Mesothelial cell of epicardium (in vitro differentiated cells): ENCODE results near the gene DNAH17. TPM values are rescaled to one million over a fixed set of nuclear protein-coding genes. Genes with fewer than 3 reads are reported as not detected.

Experiments
- DNase-seq, 2 experiments: peaks; one replicate each; pipeline ENCODE4 v3.0.0; 2021; ENCODE audit warnings: low spot score in 2 of 2; ENCODE audit not compliant: unreplicated experiment in 2 of 2
- H3K27ac Mint-ChIP-seq: 2 replicates; pipeline ENCODE4 v1.8.0; 2021; ENCODE audit warnings: mixed read lengths
- H3K27me3 Mint-ChIP-seq: 2 replicates; pipeline ENCODE4 v1.8.0; 2021; ENCODE audit warnings: low read depth, mixed read lengths
- H3K36me3 Mint-ChIP-seq: 2 replicates; pipeline ENCODE4 v1.8.0; 2021; ENCODE audit warnings: mixed read lengths
- H3K4me1 Mint-ChIP-seq: 2 replicates; pipeline ENCODE4 v1.8.0; 2021; ENCODE audit warnings: mixed read lengths
- H3K4me3 Mint-ChIP-seq: 2 replicates; pipeline ENCODE4 v1.8.0; 2021; ENCODE audit warnings: mild to moderate bottlenecking, moderate library complexity, mixed read lengths
- H3K9me3 Mint-ChIP-seq: 2 replicates; pipeline ENCODE4 v1.8.0; 2021; ENCODE audit warnings: mixed read lengths
- CTCF ChIP-seq: fragments of 200-600 bp; sonication (generic); IDR thresholded peaks from one replicate; pipeline ENCODE4 v1.5.0; 2021; ENCODE audit warnings: antibody characterized with exemption; ENCODE audit not compliant: unreplicated experiment
- total RNA-seq: library from RNA; stranded (reverse); gene quantifications from 3 replicates; pipeline ENCODE4 v1.2.1, GENCODE V29; 2021

Gene DNAH17
- total RNA-seq, 1 donor from 2014 or later: 0.87 TPM

GRCh38 chr17:78620099-78620498, 42.9 kb upstream of the DNAH17 start:
- Mint-ChIP-seq H3K4me1 (peaks cover 10% of the 10 kb centered on the region), H3K9me3 (peaks cover 16% of the 10 kb centered on the region), H3K27me3 (peaks cover 3% of the 10 kb centered on the region), H3K4me3 (no peak overlapping the region), H3K36me3 (peaks cover 9% of the 10 kb centered on the region), H3K27ac (no peak overlapping the region)
- DNase-seq: no peak
- no peak for TF ChIP-seq CTCF

- Mint-ChIP-seq H3K9me3 (peaks cover 16% of the 10 kb centered on the region), H3K27me3 (peaks cover 3% of the 10 kb centered on the region), H3K4me3 (no peak overlapping the region), H3K27ac (no peak overlapping the region), H3K4me1 (peaks cover 10% of the 10 kb centered on the region), H3K36me3 (peaks cover 9% of the 10 kb centered on the region)
- no peak for DNase-seq
- TF ChIP-seq CTCF: no peak
Observed at GRCh38 chr17:78619334-78619733, 42.1 kb upstream of the DNAH17 start.

GRCh38 chr17:78618264-78619066, 41.3 kb upstream of the DNAH17 start:
- Mint-ChIP-seq H3K36me3 (peaks cover 9% of the 10 kb centered on the region), H3K27ac (no peak overlapping the region), H3K4me1 (peaks cover 8% of the 10 kb centered on the region), H3K9me3 (peaks cover 16% of the 10 kb centered on the region), H3K27me3 (peaks cover 3% of the 10 kb centered on the region), H3K4me3 (no peak overlapping the region)
- DNase-seq: no peak
- TF ChIP-seq CTCF: no peak

- no peak for DNase-seq
- Mint-ChIP-seq H3K27ac (no peak overlapping the region), H3K27me3 (peaks cover 3% of the 10 kb centered on the region), H3K4me3 (no peak overlapping the region), H3K4me1 (peaks cover 6% of the 10 kb centered on the region), H3K9me3 (peaks cover 16% of the 10 kb centered on the region), H3K36me3 (peaks cover 9% of the 10 kb centered on the region)
- no peak for TF ChIP-seq CTCF
Observed at GRCh38 chr17:78617511-78618061, 40.4 kb upstream of the DNAH17 start.

- Mint-ChIP-seq H3K36me3 (peaks cover 9% of the 10 kb centered on the region), H3K9me3 (peaks cover 16% of the 10 kb centered on the region), H3K27ac (no peak overlapping the region), H3K4me1 (peaks cover 6% of the 10 kb centered on the region), H3K4me3 (no peak overlapping the region), H3K27me3 (peaks cover 3% of the 10 kb centered on the region)
- DNase-seq: no peak
- no peak for TF ChIP-seq CTCF
Observed at GRCh38 chr17:78616946-78617345, 39.8 kb upstream of the DNAH17 start.
